HUES48 (cell line): ENCODE results near the gene CEP85L.

Experiments used
- H3K27ac ChIP-seq: one replicate; pipeline ENCODE4 v1.7.0; 2013; ENCODE audit warnings: low read depth, low read length, inconsistent platforms
- H3K27me3 ChIP-seq: 2 replicates; pipeline ENCODE4 v1.6.1; 2013; ENCODE audit warnings: mild to moderate bottlenecking, low read length; ENCODE audit not compliant: control insufficient read depth, insufficient read depth
- H3K36me3 ChIP-seq: 2 replicates; pipeline ENCODE4 v1.6.1; 2013; ENCODE audit warnings: low read length; ENCODE audit not compliant: control insufficient read depth, insufficient read depth
- H3K4me1 ChIP-seq: 2 replicates; pipeline ENCODE4 v1.6.1; 2013; ENCODE audit warnings: mild to moderate bottlenecking, low read length; ENCODE audit not compliant: control insufficient read depth, insufficient read depth
- H3K4me3 ChIP-seq: 2 replicates; pipeline ENCODE4 v1.5.1; 2013; ENCODE audit warnings: mild to moderate bottlenecking, low read depth, low read length
- H3K9ac ChIP-seq: 2 replicates; pipeline ENCODE4 v1.6.1; 2013; ENCODE audit warnings: mild to moderate bottlenecking, low read depth, low read length, moderate library complexity
- H3K9me3 ChIP-seq: 2 replicates; pipeline ENCODE4 v1.6.1; 2013; ENCODE audit warnings: low read length; ENCODE audit not compliant: control insufficient read depth, insufficient read depth

The CEP85L gene

GRCh38 chr6:118591897-118592296 is 59.5 kb downstream of the CEP85L start:
- H3K27me3 ChIP-seq: no peaks in the 10 kb centered on the region
- no peak overlapping the region for H3K9ac ChIP-seq
- peaks cover 5% of the 10 kb centered on the region; the same call in 1 of the 2 replicates for H3K4me1 ChIP-seq
- H3K4me3 ChIP-seq: no peak overlapping the region
- H3K9me3 ChIP-seq: no peaks in the 10 kb centered on the region
- no peak overlapping the region for H3K27ac ChIP-seq
- no peaks in the 10 kb centered on the region for H3K36me3 ChIP-seq

GRCh38 chr6:118589649-118590365 is 61.6 kb downstream of the CEP85L start:
- Histone ChIP-seq H3K4me3 (no peak overlapping the region), H3K27ac (no peak overlapping the region), H3K9me3 (no peaks in the 10 kb centered on the region), H3K9ac (no peak overlapping the region), H3K36me3 (no peaks in the 10 kb centered on the region), H3K27me3 (no peaks in the 10 kb centered on the region), H3K4me1 (peaks cover 5% of the 10 kb centered on the region; the same call in 1 of the 2 replicates)

- Histone ChIP-seq H3K36me3 (no peaks in the 10 kb centered on the region), H3K9me3 (no peaks in the 10 kb centered on the region), H3K27ac (no peak overlapping the region), H3K9ac (no peak overlapping the region), H3K27me3 (no peaks in the 10 kb centered on the region), H3K4me1 (peaks cover 5% of the 10 kb centered on the region; the same call in 1 of the 2 replicates), H3K4me3 (no peak overlapping the region)
Observed at GRCh38 chr6:118589186-118589585, 62.2 kb downstream of the CEP85L start.

GRCh38 chr6:118588626-118589025 is 62.8 kb downstream of the CEP85L start:
- H3K4me1 ChIP-seq: peaks cover 5% of the 10 kb centered on the region; the same call in 1 of the 2 replicates
- H3K4me3 ChIP-seq: no peak overlapping the region
- no peaks in the 10 kb centered on the region for H3K27me3 ChIP-seq
- H3K27ac ChIP-seq: no peak overlapping the region
- H3K9me3 ChIP-seq: no peaks in the 10 kb centered on the region
- no peaks in the 10 kb centered on the region for H3K36me3 ChIP-seq
- H3K9ac ChIP-seq: no peak overlapping the region

GRCh38 chr6:118586746-118587485 is 64.5 kb downstream of the CEP85L start:
- H3K36me3 ChIP-seq: no peaks in the 10 kb centered on the region
- no peak overlapping the region for H3K27ac ChIP-seq
- H3K9me3 ChIP-seq: no peaks in the 10 kb centered on the region
- H3K4me3 ChIP-seq: no peak overlapping the region
- H3K4me1 ChIP-seq: peaks cover 5% of the 10 kb centered on the region; the same call in 1 of the 2 replicates
- H3K27me3 ChIP-seq: no peaks in the 10 kb centered on the region
- no peak overlapping the region for H3K9ac ChIP-seq

- Histone ChIP-seq H3K36me3 (no peaks in the 10 kb centered on the region), H3K27me3 (no peaks in the 10 kb centered on the region), H3K9me3 (no peaks in the 10 kb centered on the region), H3K9ac (no peak overlapping the region), H3K4me1 (peaks cover 1% of the 10 kb centered on the region; the same call in 1 of the 2 replicates), H3K27ac (no peak overlapping the region), H3K4me3 (no peak overlapping the region)
Observed at GRCh38 chr6:118584911-118585310, 66.5 kb downstream of the CEP85L start.

- Histone ChIP-seq H3K9me3 (peaks cover 20% of the 10 kb centered on the region), H3K27ac (no peak overlapping the region), H3K9ac (no peak overlapping the region), H3K4me1 (no peaks in the 10 kb centered on the region), H3K27me3 (no peaks in the 10 kb centered on the region), H3K36me3 (no peaks in the 10 kb centered on the region), H3K4me3 (no peak overlapping the region)
Observed at GRCh38 chr6:118581489-118581959, 69.9 kb downstream of the CEP85L start.

- no peaks in the 10 kb centered on the region for H3K27me3 ChIP-seq
- no peak overlapping the region for H3K4me3 ChIP-seq
- H3K9me3 ChIP-seq: peaks cover 21% of the 10 kb centered on the region
- no peak overlapping the region for H3K9ac ChIP-seq
- H3K4me1 ChIP-seq: no peaks in the 10 kb centered on the region
- no peak overlapping the region for H3K27ac ChIP-seq
- no peaks in the 10 kb centered on the region for H3K36me3 ChIP-seq
Observed at GRCh38 chr6:118580585-118581419, 70.6 kb downstream of the CEP85L start.

GRCh38 chr6:118579786-118580185 is 71.6 kb downstream of the CEP85L start:
- Histone ChIP-seq H3K9ac (no peak overlapping the region), H3K9me3 (peaks cover 31% of the 10 kb centered on the region), H3K36me3 (no peaks in the 10 kb centered on the region), H3K27me3 (no peaks in the 10 kb centered on the region), H3K27ac (no peak overlapping the region), H3K4me3 (no peak overlapping the region), H3K4me1 (no peaks in the 10 kb centered on the region)

GRCh38 chr6:118578617-118579016 is 72.8 kb downstream of the CEP85L start:
- Histone ChIP-seq H3K36me3 (peaks cover 3% of the 10 kb centered on the region; the same call in 1 of the 2 replicates), H3K27ac (no peak overlapping the region), H3K4me3 (no peak overlapping the region), H3K9me3 (peaks cover 43% of the 10 kb centered on the region), H3K27me3 (no peaks in the 10 kb centered on the region), H3K9ac (no peak overlapping the region), H3K4me1 (no peaks in the 10 kb centered on the region)
